HUES48 (cell line): Measurements from ENCODE around the gene GSTM4.

ENCODE experiments used
- H3K27ac ChIP-seq: one replicate; pipeline ENCODE4 v1.7.0; 2013; ENCODE audit warnings: low read depth, low read length, inconsistent platforms
- H3K27me3 ChIP-seq: 2 replicates; pipeline ENCODE4 v1.6.1; 2013; ENCODE audit warnings: mild to moderate bottlenecking, low read length; ENCODE audit not compliant: control insufficient read depth, insufficient read depth
- H3K36me3 ChIP-seq: 2 replicates; pipeline ENCODE4 v1.6.1; 2013; ENCODE audit warnings: low read length; ENCODE audit not compliant: control insufficient read depth, insufficient read depth
- H3K4me1 ChIP-seq: 2 replicates; pipeline ENCODE4 v1.6.1; 2013; ENCODE audit warnings: mild to moderate bottlenecking, low read length; ENCODE audit not compliant: control insufficient read depth, insufficient read depth
- H3K4me3 ChIP-seq: 2 replicates; pipeline ENCODE4 v1.5.1; 2013; ENCODE audit warnings: mild to moderate bottlenecking, low read depth, low read length
- H3K9ac ChIP-seq: 2 replicates; pipeline ENCODE4 v1.6.1; 2013; ENCODE audit warnings: mild to moderate bottlenecking, low read depth, low read length, moderate library complexity
- H3K9me3 ChIP-seq: 2 replicates; pipeline ENCODE4 v1.6.1; 2013; ENCODE audit warnings: low read length; ENCODE audit not compliant: control insufficient read depth, insufficient read depth

Gene GSTM4

DNA sequence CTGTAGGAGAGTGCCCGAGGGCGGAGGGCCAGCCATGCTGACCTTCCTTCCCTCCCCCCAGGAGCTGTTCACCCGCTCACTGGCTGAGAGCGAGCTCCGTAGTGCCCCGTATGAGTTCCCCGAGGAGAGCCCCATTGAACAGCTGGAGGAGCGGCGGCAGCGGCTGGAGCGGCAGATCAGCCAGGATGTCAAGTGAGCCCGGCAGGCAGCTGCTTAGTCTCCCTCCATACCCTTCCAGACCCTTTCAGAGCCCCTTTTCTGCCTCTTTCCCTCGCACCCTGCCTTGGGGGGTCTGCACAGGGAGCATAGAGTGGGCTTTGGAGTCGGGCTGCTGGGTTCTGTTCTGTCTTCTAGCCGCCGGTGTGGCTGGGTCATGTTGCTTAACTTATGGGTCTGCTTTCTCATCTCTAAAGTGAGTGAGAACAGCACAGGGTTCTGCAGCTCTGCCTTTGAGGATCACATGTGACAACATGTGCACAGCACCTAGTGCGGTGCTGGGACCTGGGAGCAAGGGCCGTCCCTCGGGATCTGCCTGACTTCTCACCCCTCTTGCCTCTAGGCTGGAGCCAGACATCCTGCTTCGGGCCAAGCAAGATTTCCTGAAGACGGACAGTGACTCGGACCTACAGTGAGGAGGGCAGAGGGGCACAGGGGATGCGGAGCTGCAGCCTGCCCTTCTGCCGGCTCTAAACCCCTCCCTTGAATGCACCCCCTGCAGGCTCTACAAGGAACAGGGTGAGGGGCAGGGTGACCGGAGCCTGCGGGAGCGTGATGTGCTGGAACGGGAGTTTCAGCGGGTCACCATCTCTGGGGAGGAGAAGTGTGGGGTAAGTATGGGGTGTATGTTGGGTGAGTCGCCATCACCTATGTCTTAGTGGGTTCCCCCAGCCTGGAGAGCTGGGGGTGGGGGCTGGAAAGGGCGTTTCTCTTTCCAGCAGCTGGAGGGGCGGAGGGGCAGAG is 30.0 kb upstream of the GSTM4 start:
- no peak overlapping the region for H3K27ac ChIP-seq
- H3K4me1 ChIP-seq = no peaks in the 10 kb centered on the region; the same call in 1 of the 2 replicates
- no peaks in the 10 kb centered on the region for H3K9me3 ChIP-seq
- H3K9ac ChIP-seq = no peak overlapping the region
- no peak overlapping the region for H3K4me3 ChIP-seq
- no peaks in the 10 kb centered on the region for H3K27me3 ChIP-seq
- H3K36me3 ChIP-seq = peaks cover 41% of the 10 kb centered on the region

DNA sequence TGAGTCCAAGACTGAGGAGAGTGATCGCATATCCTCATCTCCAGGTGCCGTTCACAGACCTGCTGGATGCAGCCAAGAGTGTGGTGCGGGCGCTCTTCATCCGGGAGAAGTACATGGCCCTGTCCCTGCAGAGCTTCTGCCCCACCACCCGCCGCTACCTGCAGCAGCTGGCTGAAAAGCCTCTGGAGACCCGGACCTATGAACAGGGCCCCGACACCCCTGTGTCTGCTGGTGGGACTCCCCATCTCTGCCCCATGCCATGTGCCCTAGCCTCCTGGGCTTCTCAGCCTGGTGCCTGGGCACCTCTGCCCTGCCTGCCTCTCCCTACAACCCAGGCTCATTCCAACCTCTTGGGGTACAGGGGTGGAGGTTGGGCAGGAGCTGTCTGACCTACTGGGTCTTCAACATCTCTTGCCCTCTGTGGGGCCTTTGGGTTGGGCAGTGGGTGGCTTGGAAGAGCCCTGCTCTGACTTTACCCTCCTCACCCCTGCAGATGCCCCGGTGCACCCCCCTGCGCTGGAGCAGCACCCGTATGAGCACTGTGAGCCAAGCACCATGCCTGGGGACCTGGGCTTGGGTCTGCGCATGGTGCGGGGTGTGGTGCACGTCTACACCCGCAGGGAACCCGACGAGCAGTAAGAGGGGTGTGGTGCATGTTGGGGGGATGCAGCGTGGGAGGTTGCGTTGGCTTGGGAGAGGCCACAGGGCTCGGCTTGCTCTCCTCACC is 29.1 kb upstream of the GSTM4 start:
- H3K9me3 ChIP-seq = no peaks in the 10 kb centered on the region
- peaks cover 51% of the 10 kb centered on the region for H3K36me3 ChIP-seq
- H3K27me3 ChIP-seq = no peaks in the 10 kb centered on the region
- no peak overlapping the region for H3K9ac ChIP-seq
- no peaks in the 10 kb centered on the region; the same call in 1 of the 2 replicates for H3K4me1 ChIP-seq
- H3K27ac ChIP-seq = no peak overlapping the region
- H3K4me3 ChIP-seq = no peak overlapping the region

DNA sequence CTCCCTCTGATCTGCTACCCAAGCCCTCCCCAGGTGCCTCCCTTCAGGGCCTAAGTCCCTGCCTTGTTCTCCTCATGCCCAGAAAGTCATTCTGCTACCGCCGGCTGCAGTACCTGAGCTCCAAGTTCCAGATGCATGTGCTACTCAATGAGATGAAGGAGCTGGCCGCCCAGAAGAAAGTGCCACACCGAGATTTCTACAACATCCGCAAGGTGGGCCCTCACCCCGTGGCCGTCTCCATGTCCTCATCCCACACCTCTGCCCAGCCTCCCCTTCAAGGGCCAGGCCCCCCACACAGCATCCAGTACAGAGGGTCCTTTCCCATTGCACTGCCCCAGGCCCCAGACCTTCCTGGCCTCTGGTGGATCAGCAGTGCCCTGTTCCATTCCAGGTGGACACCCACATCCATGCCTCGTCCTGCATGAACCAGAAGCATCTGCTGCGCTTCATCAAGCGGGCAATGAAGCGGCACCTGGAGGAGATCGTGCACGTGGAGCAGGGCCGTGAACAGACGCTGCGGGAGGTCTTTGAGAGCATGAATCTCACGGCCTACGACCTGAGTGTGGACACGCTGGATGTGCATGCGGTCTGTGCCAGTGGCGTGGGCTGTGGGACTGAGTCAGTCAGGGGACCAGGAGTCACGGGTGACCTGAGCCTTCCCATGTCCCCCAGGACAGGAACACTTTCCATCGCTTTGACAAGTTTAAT is 28.1 kb upstream of the GSTM4 start:
- Histone ChIP-seq H3K4me3 (no peak overlapping the region), H3K9ac (no peak overlapping the region), H3K4me1 (no peaks in the 10 kb centered on the region; the same call in 1 of the 2 replicates), H3K27me3 (no peaks in the 10 kb centered on the region), H3K9me3 (no peaks in the 10 kb centered on the region), H3K27ac (no peak overlapping the region), H3K36me3 (peaks cover 51% of the 10 kb centered on the region)

- no peaks in the 10 kb centered on the region for H3K27me3 ChIP-seq
- H3K4me1 ChIP-seq = no peaks in the 10 kb centered on the region; the same call in 1 of the 2 replicates
- no peak overlapping the region for H3K9ac ChIP-seq
- H3K27ac ChIP-seq = no peak overlapping the region
- peaks cover 51% of the 10 kb centered on the region for H3K36me3 ChIP-seq
- no peak overlapping the region for H3K4me3 ChIP-seq
- H3K9me3 ChIP-seq = no peaks in the 10 kb centered on the region
Observed at GRCh38 chr1:109628540-109629321, 27.2 kb upstream of the GSTM4 start.

DNA sequence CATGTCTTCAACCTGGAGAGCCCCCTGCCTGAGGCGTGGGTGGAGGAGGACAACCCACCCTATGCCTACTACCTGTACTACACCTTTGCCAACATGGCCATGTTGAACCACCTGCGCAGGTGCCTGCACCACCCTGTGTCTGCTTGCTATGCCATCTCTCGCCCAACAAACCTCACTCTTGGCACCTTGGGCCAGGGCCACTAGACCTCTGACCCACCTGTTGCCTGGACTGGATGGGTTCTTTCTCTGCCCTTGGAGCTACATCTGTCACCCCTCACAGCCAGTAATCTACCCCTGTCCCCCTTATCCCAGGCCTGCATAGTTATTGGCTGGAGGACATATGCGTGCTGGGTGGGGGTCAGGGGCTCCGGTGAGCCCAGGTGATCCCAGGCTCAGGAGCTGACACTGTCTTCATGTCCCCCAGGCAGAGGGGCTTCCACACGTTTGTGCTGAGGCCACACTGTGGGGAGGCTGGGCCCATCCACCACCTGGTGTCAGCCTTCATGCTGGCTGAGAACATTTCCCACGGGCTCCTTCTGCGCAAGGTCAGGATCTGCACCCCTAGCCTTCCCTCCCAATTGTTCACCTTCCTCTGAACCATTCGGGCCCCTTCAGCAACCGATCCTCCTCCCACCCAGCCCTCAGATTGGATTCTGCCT is 26.4 kb upstream of the GSTM4 start:
- no peak overlapping the region for H3K27ac ChIP-seq

DNA sequence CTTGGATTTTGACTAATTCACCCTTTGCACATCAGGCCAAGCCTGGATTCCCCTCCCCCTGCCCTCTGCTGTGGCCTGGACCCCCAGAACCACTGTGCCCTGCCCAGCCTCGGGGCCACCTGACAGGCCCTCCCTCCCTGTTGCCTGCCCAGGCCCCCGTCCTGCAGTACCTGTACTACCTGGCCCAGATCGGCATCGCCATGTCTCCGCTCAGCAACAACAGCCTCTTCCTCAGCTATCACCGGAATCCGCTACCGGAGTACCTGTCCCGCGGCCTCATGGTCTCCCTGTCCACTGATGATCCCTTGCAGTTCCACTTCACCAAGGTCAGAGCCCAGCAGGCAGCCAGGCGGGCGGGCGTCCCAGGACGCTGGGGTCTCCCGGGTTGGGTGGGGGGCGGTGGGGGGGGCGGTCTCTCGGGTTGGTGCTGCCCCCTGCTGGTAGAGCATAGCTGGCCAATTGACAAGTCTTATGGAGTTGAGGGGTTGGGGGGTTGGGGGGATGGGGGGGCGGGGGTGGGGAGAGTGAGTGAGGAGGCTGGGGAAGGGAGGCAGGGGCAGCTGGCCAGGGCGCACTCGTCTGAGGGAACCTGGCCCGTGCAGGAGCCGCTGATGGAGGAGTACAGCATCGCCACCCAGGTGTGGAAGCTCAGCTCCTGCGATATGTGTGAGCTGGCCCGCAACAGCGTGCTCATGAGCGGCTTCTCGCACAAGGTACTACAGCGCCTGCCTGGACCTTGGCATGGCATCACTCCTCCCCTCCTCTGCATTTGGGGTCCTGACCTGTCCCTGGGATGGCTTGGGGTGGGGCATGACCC is 25.6 kb upstream of the GSTM4 start:
- Histone ChIP-seq H3K36me3 (peaks cover 51% of the 10 kb centered on the region), H3K4me3 (no peak overlapping the region)

More for the DNA sequence above, 26.4 kb upstream of the GSTM4 start:
- Histone ChIP-seq H3K27me3 (no peaks in the 10 kb centered on the region), H3K9me3 (no peaks in the 10 kb centered on the region), H3K4me3 (no peak overlapping the region), H3K9ac (no peak overlapping the region), H3K4me1 (no peaks in the 10 kb centered on the region; the same call in 1 of the 2 replicates), H3K36me3 (peaks cover 51% of the 10 kb centered on the region)

DNA sequence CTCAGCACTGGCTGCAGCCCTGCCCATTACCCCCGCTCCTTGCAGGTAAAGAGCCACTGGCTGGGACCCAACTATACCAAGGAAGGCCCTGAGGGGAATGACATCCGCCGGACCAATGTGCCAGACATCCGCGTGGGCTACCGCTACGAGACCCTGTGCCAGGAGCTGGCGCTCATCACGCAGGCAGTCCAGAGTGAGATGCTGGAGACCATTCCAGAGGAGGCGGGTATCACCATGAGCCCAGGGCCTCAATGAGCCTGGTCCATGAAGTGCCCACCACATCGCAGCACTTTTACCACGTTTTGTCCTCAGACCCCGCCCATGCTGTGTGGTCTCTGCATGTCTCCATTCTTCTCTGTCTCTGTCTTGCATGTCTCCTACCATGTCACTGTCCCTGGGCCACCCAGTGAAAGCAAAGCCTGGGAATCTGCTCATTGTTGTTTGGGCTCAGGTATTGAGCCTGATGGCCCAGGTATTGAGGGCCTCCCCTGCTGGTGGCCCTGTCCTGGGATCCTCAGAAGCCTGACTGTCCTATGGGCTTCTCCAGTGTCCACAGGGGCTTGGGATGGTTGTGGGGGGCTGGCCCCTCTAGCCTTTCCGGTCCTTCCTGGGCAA is 24.9 kb upstream of the GSTM4 start:
- Histone ChIP-seq H3K4me1 (peaks cover 9% of the 10 kb centered on the region), H3K27ac (no peak overlapping the region), H3K27me3 (no peaks in the 10 kb centered on the region), H3K36me3 (peaks cover 51% of the 10 kb centered on the region), H3K9ac (no peak overlapping the region), H3K9me3 (no peaks in the 10 kb centered on the region), H3K4me3 (no peak overlapping the region)

More for the DNA sequence above, 25.6 kb upstream of the GSTM4 start:
- H3K27me3 ChIP-seq = no peaks in the 10 kb centered on the region
- H3K9ac ChIP-seq = no peak overlapping the region
- no peaks in the 10 kb centered on the region for H3K9me3 ChIP-seq
- peaks cover 3% of the 10 kb centered on the region; the same call in 1 of the 2 replicates for H3K4me1 ChIP-seq
- no peak overlapping the region for H3K27ac ChIP-seq

- H3K9me3 ChIP-seq = no peaks in the 10 kb centered on the region
- H3K36me3 ChIP-seq = peaks cover 45% of the 10 kb centered on the region
- no peak overlapping the region for H3K27ac ChIP-seq
- H3K27me3 ChIP-seq = no peaks in the 10 kb centered on the region
- no peak overlapping the region for H3K4me3 ChIP-seq
- peaks cover 17% of the 10 kb centered on the region for H3K4me1 ChIP-seq
- no peak overlapping the region for H3K9ac ChIP-seq
Observed at GRCh38 chr1:109631513-109632505, 24.1 kb upstream of the GSTM4 start.
